ENCODE data around the gene FAHD1.
A peak's percentile ranks its signal among the peaks of the same experiment; 100 is the strongest.

FAHD1 gene

DNA sequence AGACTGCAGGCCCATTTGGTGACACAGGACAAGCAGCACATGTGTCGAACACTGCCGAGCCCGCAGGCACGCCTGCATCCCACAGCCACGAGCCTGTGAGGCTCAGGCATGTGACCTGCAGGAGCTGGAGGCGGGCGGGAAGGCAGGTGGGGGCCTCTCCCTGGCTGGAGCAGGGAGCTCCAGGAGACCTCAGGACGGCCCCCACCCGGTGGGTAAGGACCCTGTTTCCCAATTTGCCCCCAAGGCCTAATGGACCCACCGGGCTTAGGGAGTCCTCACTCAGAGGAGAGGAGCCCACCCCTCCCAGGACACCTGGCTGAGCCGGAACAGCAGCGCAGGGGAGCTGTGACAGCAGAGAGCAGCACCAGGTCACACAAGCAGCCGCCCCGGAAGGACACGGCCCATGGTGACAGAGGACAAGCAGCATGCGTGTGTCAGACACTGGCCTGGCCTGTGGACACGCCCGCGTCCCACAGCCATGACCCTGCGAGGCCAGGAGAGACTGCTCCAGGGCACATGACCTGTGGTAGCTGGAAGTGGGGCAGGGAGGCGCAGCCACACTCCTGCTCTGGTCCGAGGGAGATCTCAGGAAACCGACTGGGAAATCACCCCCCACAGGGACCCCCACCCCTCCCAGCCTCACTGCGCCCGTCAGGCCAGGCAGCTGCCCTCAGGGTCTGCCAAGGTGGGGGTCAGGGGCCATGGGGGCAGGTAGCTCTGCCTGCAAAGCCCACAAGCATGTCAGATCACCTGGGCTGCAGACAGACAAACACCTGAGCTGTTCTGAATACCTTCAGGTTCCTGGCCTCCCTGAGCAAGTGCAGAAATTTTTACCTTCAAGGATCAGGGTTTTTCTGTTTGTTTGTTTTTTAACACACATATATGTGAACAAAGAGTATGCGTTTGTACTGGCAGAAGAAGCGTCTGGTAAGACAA is 47.0 kb upstream of the FAHD1 start:
- H3K27ac Mint-ChIP-seq: no peak overlapping the region
- H3K4me1 Mint-ChIP-seq: peaks cover 24% of the 10 kb centered on the region
- no peak for DNase-seq
- peaks cover 4% of the 10 kb centered on the region for H3K36me3 Mint-ChIP-seq (ENCODE audit: low read depth)
- peak overlapping the region; percentile 88 for H3K4me3 Mint-ChIP-seq
- no peaks in the 10 kb centered on the region for H3K9me3 Mint-ChIP-seq
- H3K27me3 Mint-ChIP-seq (ENCODE audit: low read depth, poor library complexity): no peaks in the 10 kb centered on the region
- TF ChIP-seq, protein P1, sequence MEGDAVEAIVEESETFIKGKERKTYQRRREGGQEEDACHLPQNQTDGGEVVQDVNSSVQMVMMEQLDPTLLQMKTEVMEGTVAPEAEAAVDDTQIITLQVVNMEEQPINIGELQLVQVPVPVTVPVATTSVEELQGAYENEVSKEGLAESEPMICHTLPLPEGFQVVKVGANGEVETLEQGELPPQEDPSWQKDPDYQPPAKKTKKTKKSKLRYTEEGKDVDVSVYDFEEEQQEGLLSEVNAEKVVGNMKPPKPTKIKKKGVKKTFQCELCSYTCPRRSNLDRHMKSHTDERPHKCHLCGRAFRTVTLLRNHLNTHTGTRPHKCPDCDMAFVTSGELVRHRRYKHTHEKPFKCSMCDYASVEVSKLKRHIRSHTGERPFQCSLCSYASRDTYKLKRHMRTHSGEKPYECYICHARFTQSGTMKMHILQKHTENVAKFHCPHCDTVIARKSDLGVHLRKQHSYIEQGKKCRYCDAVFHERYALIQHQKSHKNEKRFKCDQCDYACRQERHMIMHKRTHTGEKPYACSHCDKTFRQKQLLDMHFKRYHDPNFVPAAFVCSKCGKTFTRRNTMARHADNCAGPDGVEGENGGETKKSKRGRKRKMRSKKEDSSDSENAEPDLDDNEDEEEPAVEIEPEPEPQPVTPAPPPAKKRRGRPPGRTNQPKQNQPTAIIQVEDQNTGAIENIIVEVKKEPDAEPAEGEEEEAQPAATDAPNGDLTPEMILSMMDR (IDR thresholded peaks at IDR 0.05): no peak

DNA sequence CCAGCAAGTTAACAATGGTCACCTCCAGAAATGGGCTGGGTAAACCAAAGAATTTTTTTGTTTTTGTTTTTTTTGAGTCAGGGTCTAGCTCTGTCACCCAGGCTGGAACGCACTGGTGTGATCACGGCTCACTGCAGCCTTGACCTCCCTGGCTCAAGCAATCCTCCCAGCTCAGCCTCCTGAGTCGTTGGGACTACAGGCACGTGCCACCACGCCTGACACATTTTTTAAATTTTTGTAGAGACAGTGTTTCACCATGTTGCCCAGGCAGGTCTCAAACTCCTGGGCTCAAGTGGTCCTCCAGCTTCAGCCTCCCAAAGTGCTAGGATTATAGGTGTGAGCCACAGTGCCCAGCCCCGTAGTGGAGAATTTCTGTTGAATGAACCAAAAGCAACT is 46.3 kb upstream of the FAHD1 start:
- H3K27ac Mint-ChIP-seq: no peak overlapping the region

DNA sequence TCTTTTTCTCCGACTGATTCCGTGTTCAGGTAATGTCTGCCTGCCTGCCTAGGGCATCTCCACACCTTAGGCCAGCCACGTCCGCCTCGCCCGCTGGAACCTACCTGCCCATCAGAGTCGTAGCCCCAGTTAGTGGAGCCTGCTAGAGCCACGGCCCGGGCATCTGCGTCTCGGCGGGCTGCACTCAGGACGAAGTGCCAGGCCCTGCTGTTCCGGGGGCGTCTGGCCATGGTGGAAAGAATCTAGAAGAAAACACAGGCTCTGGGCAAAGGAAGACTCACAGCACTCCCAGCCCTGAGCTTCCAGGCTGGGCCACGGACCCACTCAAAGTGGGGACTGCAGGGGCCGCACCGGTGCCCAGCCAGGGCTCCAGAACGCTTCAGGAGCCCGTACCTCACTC is 45.8 kb upstream of the FAHD1 start:
- peak; percentile 1 for DNase-seq
- peaks cover 27% of the 10 kb centered on the region for H3K4me1 Mint-ChIP-seq
- TF ChIP-seq, protein P1 (IDR thresholded peaks at IDR 0.05): no peak
- peaks cover 4% of the 10 kb centered on the region for H3K36me3 Mint-ChIP-seq (ENCODE audit: low read depth)
- H3K4me3 Mint-ChIP-seq: peak overlapping the region; percentile 88
- no peak overlapping the region for H3K27ac Mint-ChIP-seq
- no peaks in the 10 kb centered on the region for H3K27me3 Mint-ChIP-seq (ENCODE audit: low read depth, poor library complexity)
- no peaks in the 10 kb centered on the region for H3K9me3 Mint-ChIP-seq

More for the DNA sequence above, 46.3 kb upstream of the FAHD1 start:
- H3K27me3 Mint-ChIP-seq (ENCODE audit: low read depth, poor library complexity): no peaks in the 10 kb centered on the region
- no peak for DNase-seq
- no peaks in the 10 kb centered on the region for H3K9me3 Mint-ChIP-seq
- peaks cover 4% of the 10 kb centered on the region for H3K36me3 Mint-ChIP-seq (ENCODE audit: low read depth)
- H3K4me1 Mint-ChIP-seq: peaks cover 27% of the 10 kb centered on the region
- H3K4me3 Mint-ChIP-seq: peak overlapping the region; percentile 88
- TF ChIP-seq, protein P1 (IDR thresholded peaks at IDR 0.05): no peak

DNA sequence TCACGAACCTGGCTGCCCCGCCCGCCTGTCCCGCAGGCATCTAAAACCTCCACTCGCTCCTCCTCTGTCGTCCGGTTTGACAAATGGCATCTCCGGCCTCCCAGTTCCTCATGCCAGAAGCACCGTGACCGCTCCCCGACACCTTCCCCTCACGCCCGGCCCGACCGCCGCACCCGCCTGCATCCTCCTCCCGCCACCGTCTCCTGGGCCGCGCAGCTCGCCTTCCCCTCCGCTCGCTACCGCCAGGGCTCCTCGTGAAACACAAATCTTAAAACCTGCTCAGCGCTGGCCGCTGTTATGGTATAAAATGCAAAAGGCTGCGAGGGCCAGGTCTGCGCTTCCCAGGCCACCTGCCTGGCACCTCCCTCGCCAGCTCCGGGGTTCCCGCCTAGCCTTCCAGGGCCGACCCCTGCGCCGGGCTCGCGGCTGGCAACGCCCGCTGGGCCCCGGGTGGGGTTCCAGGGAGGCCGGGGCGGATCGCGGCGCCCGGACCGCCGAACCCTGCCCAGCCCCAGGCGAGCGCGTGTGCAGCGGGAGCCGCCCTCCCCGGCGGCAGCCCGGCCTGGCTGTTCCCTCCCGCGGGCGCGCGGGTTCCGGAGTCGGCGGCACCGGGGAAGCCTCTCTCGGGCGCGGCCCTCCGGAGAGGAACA is 45.1 kb upstream of the FAHD1 start:
- H3K4me1 Mint-ChIP-seq: peaks cover 27% of the 10 kb centered on the region
- peaks cover 4% of the 10 kb centered on the region for H3K36me3 Mint-ChIP-seq (ENCODE audit: low read depth)
- no peaks in the 10 kb centered on the region for H3K27me3 Mint-ChIP-seq (ENCODE audit: low read depth, poor library complexity)
- no peaks in the 10 kb centered on the region for H3K9me3 Mint-ChIP-seq
- TF ChIP-seq, protein P1 (IDR thresholded peaks at IDR 0.05): no peak
- H3K4me3 Mint-ChIP-seq: peak overlapping the region; percentile 96
- H3K27ac Mint-ChIP-seq: peak overlapping the region; percentile 64
- DNase-seq: peak; percentile 61

DNA sequence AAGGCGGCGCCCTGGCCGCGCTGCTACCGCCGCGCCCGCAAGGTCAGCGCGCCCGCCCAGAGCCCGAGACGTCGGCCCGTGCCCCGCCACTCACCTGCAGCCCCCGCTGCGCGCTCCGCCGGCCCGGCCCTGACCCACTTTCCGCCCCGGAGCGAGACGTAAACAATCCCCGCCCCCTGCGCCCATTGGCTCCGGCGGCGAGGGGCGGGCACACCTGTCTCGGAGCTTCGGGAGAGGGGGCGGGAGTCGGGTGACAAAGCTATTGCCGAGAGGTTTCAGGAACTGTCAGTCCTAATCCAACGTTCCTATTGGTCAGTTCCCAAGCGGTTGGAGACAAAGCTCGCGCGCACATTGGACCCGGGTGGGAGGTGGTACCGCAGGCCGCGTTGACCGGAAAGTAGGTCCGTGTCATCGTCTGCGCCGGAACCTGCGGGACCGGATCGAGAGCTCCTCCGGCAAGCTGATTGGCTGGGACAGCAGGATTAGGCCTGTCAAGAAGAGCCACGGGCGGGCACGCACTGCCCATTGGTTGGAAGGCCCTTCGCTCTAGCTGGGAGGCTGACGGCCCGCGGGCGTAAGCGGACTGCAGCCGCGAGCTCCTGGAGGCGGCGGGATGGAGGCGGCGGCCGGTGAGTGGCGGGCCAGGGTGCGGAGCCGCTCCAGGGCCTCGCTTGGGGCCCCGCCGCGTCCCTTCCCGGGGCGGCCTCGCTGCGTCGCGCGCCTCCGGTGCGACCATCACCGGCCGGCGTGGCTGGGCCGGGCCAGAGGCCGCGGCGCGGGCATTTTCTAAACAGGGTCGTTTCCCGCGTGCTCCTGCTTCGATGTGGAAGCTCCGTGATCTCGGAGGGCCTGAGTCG is 44.4 kb upstream of the FAHD1 start, which contains the start of the genes NUBP2 and SPSB3:
Gene NUBP2 (plus strand): TSS at position 553 of the 857 bp plus-strand sequence. CDS start 61 bp downstream, at position 614.
Gene SPSB3 (minus strand): TSS at position 164 of the 857 bp plus-strand sequence. CDS start 1,088 bp downstream, outside the sequence.
- TF ChIP-seq, protein P1 (IDR thresholded peaks at IDR 0.05): no peak
- Mint-ChIP-seq H3K4me3 (peak within 1 kb of the TSS; percentile 96), H3K27ac (peak within 1 kb of the TSS; percentile 95), H3K9me3 (no peaks in the 10 kb centered on the region), H3K27me3 (ENCODE audit: low read depth, poor library complexity) (no peaks in the 10 kb centered on the region), H3K36me3 (ENCODE audit: low read depth) (peaks cover 4% of the 10 kb centered on the region), H3K4me1 (peaks cover 27% of the 10 kb centered on the region)
- peak; percentile 97 for DNase-seq

Measured in nephron progenitor cell (in vitro differentiated cells).